MM.1S (cell line): Measurements from ENCODE around the gene PCK1.

Experiments
- DNase-seq: peaks from one replicate; pipeline ENCODE4 v3.0.0-alpha.2; 2015
- H2AFZ ChIP-seq: fragments of 300-600 bp; sonication (generic); 2 replicates; pipeline ENCODE4 v1.6.0; 2016; ENCODE audit warnings: antibody characterized with exemption, low read length
- H3F3A ChIP-seq: fragments of 300-600 bp; sonication (generic); 2 replicates; pipeline ENCODE4 v1.6.1; 2016; ENCODE audit warnings: mild to moderate bottlenecking, antibody characterized with exemption, low read length, moderate library complexity, mixed read lengths; ENCODE audit not compliant: insufficient read depth
- H3K27ac ChIP-seq: fragments of 300-600 bp; sonication (generic); 2 replicates; pipeline ENCODE4 v1.5.1; 2016; ENCODE audit warnings: mild to moderate bottlenecking, low read length
- H3K27me3 ChIP-seq: fragments of 300-600 bp; sonication (generic); replicated peaks from 2 replicates; pipeline ENCODE4 v1.6.0; 2016; ENCODE audit warnings: low read length; ENCODE audit not compliant: insufficient read depth
- H3K36me3 ChIP-seq: fragments of 300-600 bp; sonication (generic); replicated peaks from 2 replicates; pipeline ENCODE4 v1.6.1; 2016; ENCODE audit warnings: mild to moderate bottlenecking, low read length, mixed read lengths; ENCODE audit not compliant: insufficient read depth
- H3K4me1 ChIP-seq: fragments of 300-600 bp; sonication (generic); 2 replicates; pipeline ENCODE4 v1.6.1; 2016; ENCODE audit warnings: low read length, mixed read lengths
- H3K4me2 ChIP-seq: fragments of 300-600 bp; sonication (generic); 2 replicates; pipeline ENCODE4 v1.6.0; 2016; ENCODE audit warnings: low read depth, low read length
- H3K4me3 ChIP-seq: fragments of 300-600 bp; sonication (generic); 2 replicates; pipeline ENCODE4 v1.5.1; 2016; ENCODE audit warnings: low read length, mixed read lengths
- H3K79me2 ChIP-seq: fragments of 300-600 bp; sonication (generic); 2 replicates; pipeline ENCODE4 v1.6.1; 2016; ENCODE audit warnings: mixed run types, low read length, mixed read lengths
- H3K9ac ChIP-seq: fragments of 300-600 bp; sonication (generic); 2 replicates; pipeline ENCODE4 v1.6.1; 2016; ENCODE audit warnings: low read length, mixed read lengths
- H3K9me2 ChIP-seq: fragments of 300-600 bp; sonication (generic); replicated peaks from 2 replicates; pipeline ENCODE4 v1.6.1; 2016; ENCODE audit warnings: mild to moderate bottlenecking, low read length, mixed read lengths; ENCODE audit not compliant: insufficient read depth
- H3K9me3 ChIP-seq: fragments of 300-600 bp; sonication (generic); replicated peaks from 2 replicates; pipeline ENCODE4 v1.6.1; 2016; ENCODE audit warnings: mild to moderate bottlenecking, low read length, mixed read lengths; ENCODE audit not compliant: insufficient read depth
- H4K20me1 ChIP-seq: fragments of 300-600 bp; sonication (generic); 2 replicates; pipeline ENCODE4 v1.6.1; 2016; ENCODE audit warnings: mild to moderate bottlenecking, low read length, moderate library complexity, mixed read lengths; ENCODE audit not compliant: insufficient read depth
- CTCF ChIP-seq: fragments of 300-600 bp; sonication (generic); IDR thresholded peaks from 2 replicates; pipeline ENCODE4 v1.5.1; 2016; ENCODE audit warnings: antibody characterized with exemption, low read length, mixed read lengths
- EZH2 ChIP-seq: fragments of 300-600 bp; sonication (generic); optimal IDR thresholded peaks from 2 replicates; pipeline ENCODE3; 2017; ENCODE audit warnings: low read depth, mild to moderate bottlenecking, antibody characterized with exemption, low read length, mixed read lengths
- EZH2phosphoT487 ChIP-seq: fragments of 300-600 bp; sonication (generic); IDR thresholded peaks from 2 replicates; pipeline ENCODE4 v1.6.1; 2018; ENCODE audit warnings: antibody characterized with exemption, low read length

The PCK1 gene

GRCh38 chr20:57528148-57528547, 32.8 kb upstream of the PCK1 start:
- H2AFZ ChIP-seq, result no peak overlapping the region
- no peak overlapping the region for H3K4me2 ChIP-seq
- H3K36me3 ChIP-seq, result no peaks in the 10 kb centered on the region
- H3K9ac ChIP-seq, result no peak overlapping the region
- H3K9me2 ChIP-seq, result no peaks in the 10 kb centered on the region
- H3K4me1 ChIP-seq, result 0 out of 2 replicates have a peak, but pooled peaks cover under 1% of the 10 kb centered on the region
- H3K27ac ChIP-seq, result no peak overlapping the region
- no peaks in the 10 kb centered on the region for H3F3A ChIP-seq
- H3K9me3 ChIP-seq, result no peaks in the 10 kb centered on the region
- no peaks in the 10 kb centered on the region for H3K79me2 ChIP-seq
- peaks cover 15% of the 10 kb centered on the region; the same call in 1 of the 2 replicates for H3K27me3 ChIP-seq
- no peaks in the 10 kb centered on the region for H4K20me1 ChIP-seq
- TF ChIP-seq EZH2 (no peak), EZH2phosphoT487 (no peak), CTCF (no peak)
- DNase-seq, result no peak
- no peak overlapping the region for H3K4me3 ChIP-seq

- no peak for TF ChIP-seq EZH2
- TF ChIP-seq EZH2phosphoT487, result no peak
- TF ChIP-seq CTCF, result no peak
- Histone ChIP-seq H3K79me2 (no peaks in the 10 kb centered on the region), H3K36me3 (no peaks in the 10 kb centered on the region), H4K20me1 (no peaks in the 10 kb centered on the region), H3K4me3 (no peak overlapping the region), H3K27ac (no peak overlapping the region), H3K9me2 (no peaks in the 10 kb centered on the region), H3K4me2 (no peak overlapping the region), H3K27me3 (peaks cover 17% of the 10 kb centered on the region; the same call in 1 of the 2 replicates), H3K9ac (no peak overlapping the region), H3F3A (no peaks in the 10 kb centered on the region), H2AFZ (no peak overlapping the region), H3K9me3 (no peaks in the 10 kb centered on the region), H3K4me1 (no peaks in the 10 kb centered on the region)
- DNase-seq, result no peak
These were observed 31.7 kb upstream of the PCK1 start for GRCh38 chr20:57529160-57529585.

- Histone ChIP-seq H3K9me2 (no peaks in the 10 kb centered on the region), H3K27ac (no peak overlapping the region), H3K4me3 (no peak overlapping the region), H2AFZ (no peak overlapping the region), H4K20me1 (no peaks in the 10 kb centered on the region), H3K9ac (no peak overlapping the region), H3K79me2 (no peaks in the 10 kb centered on the region), H3F3A (no peaks in the 10 kb centered on the region), H3K9me3 (no peaks in the 10 kb centered on the region), H3K4me2 (no peak overlapping the region), H3K27me3 (peaks cover 23% of the 10 kb centered on the region), H3K36me3 (no peaks in the 10 kb centered on the region), H3K4me1 (no peaks in the 10 kb centered on the region)
- DNase-seq, result no peak
- TF ChIP-seq EZH2, result no peak
- no peak for TF ChIP-seq CTCF
- no peak for TF ChIP-seq EZH2phosphoT487
These were observed 31.1 kb upstream of the PCK1 start for GRCh38 chr20:57529810-57530209.
